Keratinocyte (primary cell): ENCODE data around the gene HOXA1. TPM values are rescaled to one million over a fixed set of nuclear protein-coding genes. Genes with fewer than 3 reads are reported as not detected.

Experiments
- DNase-seq: peaks from one replicate; pipeline ENCODE4 v3.0.0-alpha.2; 2011; ENCODE audit warnings: low read depth, missing footprints, low spot score
- FAIRE-seq: peaks from 2 replicates; lab custom pipeline; 2011; peaks lifted over from hg19 to GRCh38; lab: Jason Lieb, UNC
- H2AFZ ChIP-seq: 2 replicates; pipeline ENCODE4 v1.6.0; 2012; ENCODE audit warnings: low read length, control low read depth, inconsistent platforms; ENCODE audit not compliant: control insufficient read depth
- H3K27ac ChIP-seq: 2 replicates; pipeline ENCODE4 v1.5.1; 2011; ENCODE audit warnings: low read length; ENCODE audit not compliant: control insufficient read depth, insufficient read depth
- H3K27me3 ChIP-seq: 3 replicates; pipeline ENCODE4 v1.6.0; 2011; ENCODE audit warnings: low read length; ENCODE audit not compliant: control insufficient read depth, insufficient read depth; ENCODE audit errors: extremely low read depth
- H3K36me3 ChIP-seq, 2 experiments: 2 replicates in 1 of 2; 3 replicates in 1 of 2; pipeline ENCODE4 v1.5.1; 2011; ENCODE audit warnings: low read length in 2 of 2, mild to moderate bottlenecking in 1 of 2; ENCODE audit not compliant: control insufficient read depth in 2 of 2, insufficient read depth in 2 of 2; ENCODE audit errors: extremely low read depth in 1 of 2
- H3K4me1 ChIP-seq: 3 replicates; pipeline ENCODE4 v1.5.1; 2011; ENCODE audit warnings: low read length; ENCODE audit not compliant: control insufficient read depth, insufficient read depth; ENCODE audit errors: extremely low read depth
- H3K4me2 ChIP-seq: 3 replicates; pipeline ENCODE4 v1.6.0; 2011; ENCODE audit warnings: low read depth, low read length; ENCODE audit not compliant: control insufficient read depth, insufficient read depth; ENCODE audit errors: extremely low read depth
- H3K4me3 ChIP-seq, 3 experiments: fragments of 200-600 bp in 1 of 3; sonication (generic) in 1 of 3; 2 replicates in 2 of 3; 3 replicates in 1 of 3; pipeline ENCODE4 v1.5.1; 2011 to 2016; ENCODE audit warnings: low read length in 3 of 3, mild to moderate bottlenecking in 3 of 3, control low read depth in 2 of 3, inconsistent platforms in 1 of 3, low read depth in 1 of 3, mixed read lengths in 1 of 3, mixed run types in 1 of 3, moderate library complexity in 1 of 3; ENCODE audit not compliant: control insufficient read depth in 2 of 3, insufficient read depth in 2 of 3; ENCODE audit errors: extremely low read depth in 1 of 3
- H3K79me2 ChIP-seq: 2 replicates; pipeline ENCODE4 v1.6.0; 2012; ENCODE audit warnings: low read length; ENCODE audit not compliant: control insufficient read depth, insufficient read depth
- H3K9ac ChIP-seq: 3 replicates; pipeline ENCODE4 v1.6.0; 2011; ENCODE audit warnings: low read length; ENCODE audit not compliant: control insufficient read depth, insufficient read depth; ENCODE audit errors: extremely low read depth
- H3K9me1 ChIP-seq: 3 replicates; pipeline ENCODE4 v1.6.0; 2011; ENCODE audit warnings: low read length; ENCODE audit not compliant: control insufficient read depth, insufficient read depth; ENCODE audit errors: extremely low read depth
- H3K9me3 ChIP-seq: 2 replicates; pipeline ENCODE4 v1.5.1; 2012; ENCODE audit warnings: low read depth, low read length; ENCODE audit not compliant: control insufficient read depth
- H4K20me1 ChIP-seq: 3 replicates; pipeline ENCODE4 v1.6.0; 2011; ENCODE audit warnings: low read length; ENCODE audit not compliant: control insufficient read depth, insufficient read depth; ENCODE audit errors: extremely low read depth
- CTCF ChIP-seq, 3 experiments: IDR thresholded peaks in 1 of 3; conservative IDR thresholded peaks in 1 of 3; optimal IDR thresholded peaks in 1 of 3; 2 replicates in 2 of 3; 3 replicates in 1 of 3; pipeline versions ENCODE3 to v1.5.1; 2011; ENCODE audit warnings: low read length in 3 of 3, mild to moderate bottlenecking in 3 of 3, moderate library complexity in 2 of 3, control low read depth in 1 of 3, inconsistent platforms in 1 of 3; ENCODE audit not compliant: insufficient read depth in 2 of 3; ENCODE audit errors: extremely low read depth in 1 of 3
- EZH2 ChIP-seq: IDR thresholded peaks from one replicate; pipeline ENCODE4 v1.6.1; 2012; ENCODE audit warnings: inconsistent platforms, mild to moderate bottlenecking, low read length, moderate library complexity
- dilution Hi-C: fragments of 300-500 bp; cut with MboI; formaldehyde crosslinking; loops from one replicate; pipeline ENCODE4 v1.7.0; 2020; ENCODE audit warnings: low sequenced_read_pairs; ENCODE audit not compliant: extremely low pct_ligation_motif_present
- polyA plus RNA-seq, 5 experiments: library from polyadenylated mRNA; depleted of rRNA in 3 of 5; stranded (reverse) in 3 of 5; stranded (forward) in 1 of 5; unstranded in 1 of 5; fragments of >200 nt; gene quantifications; 1 replicate in 1 of 5; 2 replicates in 3 of 5; 3 replicates in 1 of 5; pipeline versions ENCODE4 v1.2.1 to v1.2.3, GENCODE V29; 2011 to 2012; ENCODE audit warnings: missing spikeins in 2 of 5, low read depth in 1 of 5, low replicate concordance in 1 of 5

The HOXA1 gene
- polyA plus RNA-seq, 1 donor (not counting 4 experiments of a cell fraction or from before 2014, with no cell fraction given), result 11.9 TPM

- Histone ChIP-seq H3K4me3 (peak overlapping the region; percentile 58 to 93 (median 91)), H3K27ac (peak overlapping the region; percentile 92), H2AFZ (no peak overlapping the region), H3K36me3 (peaks cover 4 to 7% of the 10 kb centered on the region in 2 experiments), H3K9me3 (no peaks in the 10 kb centered on the region), H3K79me2 (peaks cover 72% of the 10 kb centered on the region), H3K4me2 (peak overlapping the region; percentile 92), H3K9me1 (no peaks in the 10 kb centered on the region), H3K27me3 (no peaks in the 10 kb centered on the region), H3K9ac (peak overlapping the region; percentile 93), H3K4me1 (peaks cover 41% of the 10 kb centered on the region), H4K20me1 (no peaks in the 10 kb centered on the region)
- no peak for TF ChIP-seq CTCF (optimal IDR thresholded peaks at IDR 0.05 in 1 of 3, IDR thresholded peaks at IDR 0.05 in 1 of 3, conservative IDR thresholded peaks at IDR 0.05 in 1 of 3; ENCODE audit: extremely low read depth in 1 of 3, insufficient read depth in 2 of 3, low read length in 3 of 3)
- no peak for TF ChIP-seq EZH2
- DNase-seq, result no peak
- FAIRE-seq, result no peak
- dilution Hi-C loops, result no loop called here
These were observed 46.8 kb upstream of the HOXA1 start for GRCh38 chr7:27142580-27143022.

DNA sequence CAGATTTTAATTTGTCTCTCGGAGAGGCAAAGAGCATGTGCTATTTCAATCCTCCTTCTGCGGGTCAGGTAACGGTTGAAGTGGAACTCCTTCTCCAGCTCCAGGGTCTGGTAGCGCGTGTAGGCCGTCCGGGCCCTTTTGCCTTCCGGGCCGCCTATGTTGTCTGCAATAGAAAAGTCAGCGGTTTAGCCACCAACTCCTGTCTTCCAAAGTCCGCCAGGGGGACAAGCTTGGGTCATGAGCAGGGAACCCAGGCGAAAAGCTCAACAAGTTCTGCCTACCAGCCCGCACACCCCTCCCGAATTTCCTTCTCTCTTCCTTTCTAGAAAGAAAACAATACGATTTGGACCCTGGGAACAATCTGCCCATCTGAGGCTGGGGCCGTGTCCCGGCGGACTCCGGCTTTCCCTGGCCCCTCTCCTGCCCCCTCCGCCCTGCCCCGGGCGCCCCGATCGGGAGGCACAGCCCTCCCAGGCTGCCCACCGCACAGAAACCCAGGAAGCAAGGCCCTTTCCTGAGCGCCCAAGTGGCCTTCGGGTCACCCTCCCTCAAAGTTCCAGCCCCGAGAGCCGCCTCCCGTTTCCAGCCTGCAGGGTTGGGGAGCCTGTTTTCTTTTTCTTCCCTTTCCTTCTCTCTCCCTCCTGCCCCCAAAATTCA is 46.3 kb upstream of the HOXA1 start:
- Histone ChIP-seq H3K9me1 (no peaks in the 10 kb centered on the region), H3K4me2 (peak overlapping the region; percentile 92), H3K9me3 (no peaks in the 10 kb centered on the region), H3K4me1 (peaks cover 36% of the 10 kb centered on the region), H3K27ac (peak overlapping the region; percentile 92), H2AFZ (no peak overlapping the region), H3K36me3 (peaks cover 4 to 7% of the 10 kb centered on the region in 2 experiments), H3K9ac (peak overlapping the region; percentile 93), H3K79me2 (peaks cover 67% of the 10 kb centered on the region), H4K20me1 (no peaks in the 10 kb centered on the region), H3K27me3 (no peaks in the 10 kb centered on the region), H3K4me3 (peak overlapping the region; percentile 58 to 93 (median 91))
- no peak for DNase-seq
- dilution Hi-C loops, result no loop called here
- no peak for FAIRE-seq
- TF ChIP-seq EZH2, result no peak
- TF ChIP-seq CTCF (optimal IDR thresholded peaks at IDR 0.05 in 1 of 3, IDR thresholded peaks at IDR 0.05 in 1 of 3, conservative IDR thresholded peaks at IDR 0.05 in 1 of 3; ENCODE audit: extremely low read depth in 1 of 3, insufficient read depth in 2 of 3, low read length in 3 of 3), result no peak
